Measurements from ENCODE around the gene CCL11. TPM values are rescaled to one million over a fixed set of nuclear protein-coding genes. Genes with fewer than 3 reads are reported as not detected.
A peak's percentile ranks its signal among the peaks of the same experiment; 100 is the strongest.

CCL11 gene
- total RNA-seq, 1 donor from 2014 or later, result 0.28 TPM

- no peak for ATAC-seq
Observed at GRCh38 chr17:34257986-34258326, 27.6 kb upstream of the CCL11 start.

DNA sequence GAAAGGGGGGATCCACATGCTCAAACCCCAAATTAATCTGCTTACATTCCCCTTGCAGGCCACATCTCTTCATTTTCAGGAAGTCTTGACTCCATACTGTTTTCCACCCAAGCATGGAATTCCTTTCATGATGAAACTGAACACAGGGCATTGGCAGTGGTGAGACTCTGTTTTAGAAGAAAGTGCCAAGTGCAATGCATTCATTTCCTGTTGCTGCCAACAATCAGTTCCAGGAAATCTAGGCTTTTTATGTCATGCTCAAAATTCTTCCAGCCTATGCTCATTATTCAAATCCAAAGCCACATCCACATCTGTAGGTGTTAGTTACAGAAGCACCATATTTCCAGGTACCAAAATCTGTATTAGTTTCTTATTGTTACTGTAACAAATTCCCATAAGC, 26.4 kb upstream of the CCL11 start:
- no peak for ATAC-seq

- ATAC-seq, result no peak
Observed at GRCh38 chr17:34260861-34261260, 24.7 kb upstream of the CCL11 start.

GRCh38 chr17:34261568-34262337, 23.8 kb upstream of the CCL11 start:
- no peak for ATAC-seq

- ATAC-seq, result no peak
Observed at GRCh38 chr17:34265711-34266110, 19.8 kb upstream of the CCL11 start.

- ATAC-seq, result no peak
Observed at GRCh38 chr17:34269969-34270368, 15.6 kb upstream of the CCL11 start, which contains the start of gene CCL7. CCL7 (plus strand) TSS chr17:34270221; CDS start chr17:34270291, 70 bp downstream.

- no peak for ATAC-seq
Observed at GRCh38 chr17:34275881-34276280, 9.7 kb upstream of the CCL11 start.

DNA sequence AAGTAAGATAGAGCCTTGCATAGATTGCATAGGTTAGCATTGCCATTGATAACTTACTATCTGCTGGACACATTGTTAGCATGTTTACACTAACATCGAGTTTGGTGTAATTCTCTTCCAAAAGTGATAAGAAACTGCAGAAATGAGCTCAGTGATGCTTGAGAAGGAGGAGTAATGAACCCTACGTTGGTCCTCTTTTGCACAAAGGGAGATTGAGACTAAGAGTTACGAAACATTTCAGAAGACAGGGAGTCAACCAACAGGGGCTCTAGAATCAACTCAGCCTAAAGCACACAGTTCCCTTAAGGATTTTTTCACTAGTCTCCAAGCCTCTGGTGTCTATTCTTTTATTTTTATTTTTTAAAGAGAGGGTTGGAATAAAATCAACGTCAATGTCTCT, 8.7 kb upstream of the CCL11 start:
- ATAC-seq, result no peak

DNA sequence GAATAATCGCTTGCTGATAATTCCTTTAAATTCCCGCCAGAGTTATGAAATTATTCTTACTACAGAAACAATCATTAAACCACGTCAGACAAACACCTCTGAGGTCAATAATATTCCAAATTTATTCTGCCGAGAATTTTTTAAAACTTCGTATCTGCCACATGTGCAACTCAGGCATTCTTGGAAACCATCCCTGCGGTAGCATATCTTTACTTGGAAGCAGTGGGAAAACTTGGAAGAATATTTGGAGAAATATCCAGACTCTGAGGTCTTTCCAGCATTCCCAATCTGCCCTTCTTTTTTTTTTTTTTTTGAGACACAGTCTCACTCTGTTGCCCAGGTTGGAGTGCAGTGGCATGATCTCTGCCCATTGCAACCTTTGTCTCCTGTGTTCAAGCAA, 2.0 kb upstream of the CCL11 start:
- no peak for ATAC-seq

GRCh38 chr17:34287875-34288274, 2.3 kb downstream of the CCL11 start:
- no peak for ATAC-seq

- ATAC-seq, result no peak
Observed at GRCh38 chr17:34290586-34290985, 5.0 kb downstream of the CCL11 start.

DNA sequence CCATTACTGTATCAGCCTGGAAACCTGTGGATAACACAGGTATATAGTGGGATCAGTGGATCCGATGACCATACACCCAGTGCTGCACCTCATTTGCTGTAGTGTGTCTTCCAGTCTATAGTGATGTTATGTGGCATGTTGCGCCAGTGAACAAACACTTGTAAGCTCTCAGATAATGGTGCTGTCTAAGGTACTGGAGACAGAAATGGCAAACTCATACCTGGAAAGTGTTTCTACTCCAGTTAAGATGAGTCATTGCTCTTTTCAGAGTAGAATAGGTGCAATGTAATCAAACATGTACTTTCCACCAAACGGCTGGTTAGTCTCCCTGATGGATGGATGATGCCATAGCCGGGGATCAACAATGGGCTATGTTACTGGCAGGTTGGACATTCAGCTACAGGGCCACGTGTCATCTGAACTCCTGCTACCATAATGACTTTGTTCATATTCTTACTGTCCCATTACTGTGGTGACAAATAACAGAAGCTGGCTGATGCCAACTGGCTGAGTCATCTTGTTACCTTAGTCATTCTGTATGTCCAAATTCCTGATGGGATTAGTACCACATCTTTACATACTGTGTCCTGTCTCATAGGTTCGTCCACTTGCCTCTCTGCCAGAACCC, 6.3 kb downstream of the CCL11 start:
- ATAC-seq, result peak; percentile 60

DNA sequence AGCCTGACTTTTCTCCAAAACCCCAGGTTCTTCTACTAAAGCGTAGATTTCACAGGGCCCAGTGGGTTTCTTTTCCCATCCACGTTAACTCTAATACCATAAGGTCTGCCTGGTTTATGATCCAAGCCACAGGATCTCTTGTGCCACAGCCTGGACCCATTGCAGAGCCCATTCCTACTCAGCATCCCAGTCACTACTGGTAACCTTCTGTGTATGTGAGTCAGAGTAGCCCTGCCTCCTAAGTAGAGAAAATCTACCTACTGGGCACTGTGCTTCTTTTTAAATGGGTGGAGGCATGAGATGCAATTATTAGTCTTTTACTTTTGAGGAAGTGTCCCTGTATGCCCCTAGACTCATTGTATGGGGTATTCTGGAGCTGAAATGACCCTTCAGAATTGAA, 13.5 kb downstream of the CCL11 start:
- peak; percentile 52 for ATAC-seq

GRCh38 chr17:34299956-34300577, 14.5 kb downstream of the CCL11 start:
- ATAC-seq, result peak; percentile 83

DNA sequence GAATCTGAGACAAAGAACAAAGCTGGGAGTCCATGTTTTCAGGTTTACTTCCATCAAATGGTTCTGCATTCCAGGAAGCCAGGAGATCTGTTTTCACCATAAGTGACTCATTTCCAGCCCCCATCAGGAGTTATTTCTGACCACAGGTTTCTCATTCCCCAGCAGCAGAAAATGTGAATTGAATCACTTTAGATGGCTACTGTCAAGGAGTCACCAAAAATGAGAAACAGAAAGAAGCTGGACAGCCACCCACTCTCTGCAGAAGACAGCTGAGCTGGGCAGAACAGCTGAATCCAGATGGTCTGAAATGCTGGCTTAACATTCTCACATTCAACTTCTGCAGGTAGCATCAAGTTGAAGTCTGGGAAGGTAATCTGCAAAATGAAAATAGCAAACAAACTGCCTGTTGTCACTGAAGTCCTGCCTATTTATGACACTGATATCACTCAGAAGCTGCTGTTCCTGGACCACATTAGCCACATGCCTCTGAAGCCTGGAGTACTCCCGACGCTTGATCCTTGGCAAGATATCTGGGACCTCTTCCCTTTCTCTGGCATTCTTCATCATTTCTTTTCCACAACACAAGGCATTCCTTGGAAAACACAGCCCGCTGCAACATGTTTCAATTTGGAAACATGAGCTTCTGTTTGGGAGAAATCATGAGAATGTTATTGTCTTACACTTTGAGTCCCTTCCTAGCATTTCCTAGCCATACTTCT, 15.3 kb downstream of the CCL11 start:
- no peak for ATAC-seq

DNA sequence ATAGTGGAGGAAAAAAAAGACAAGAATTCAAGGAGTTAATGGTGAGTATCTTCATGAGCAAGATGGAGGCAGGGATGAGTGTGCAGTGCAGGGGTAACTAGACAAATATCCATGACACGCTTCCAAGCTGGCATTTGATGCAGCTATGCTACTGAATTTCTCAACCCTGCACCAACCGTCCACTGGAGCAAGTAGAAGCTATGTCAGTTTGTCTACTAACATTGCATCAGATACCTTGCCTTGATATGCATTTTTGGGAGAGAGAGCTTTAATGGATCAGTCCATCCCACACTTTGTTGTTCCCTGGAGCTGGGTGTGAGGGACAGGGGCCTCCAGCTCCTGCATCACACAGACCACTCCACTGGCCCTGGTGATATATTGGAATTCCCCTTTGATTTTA, 16.4 kb downstream of the CCL11 start:
- no peak for ATAC-seq

DNA sequence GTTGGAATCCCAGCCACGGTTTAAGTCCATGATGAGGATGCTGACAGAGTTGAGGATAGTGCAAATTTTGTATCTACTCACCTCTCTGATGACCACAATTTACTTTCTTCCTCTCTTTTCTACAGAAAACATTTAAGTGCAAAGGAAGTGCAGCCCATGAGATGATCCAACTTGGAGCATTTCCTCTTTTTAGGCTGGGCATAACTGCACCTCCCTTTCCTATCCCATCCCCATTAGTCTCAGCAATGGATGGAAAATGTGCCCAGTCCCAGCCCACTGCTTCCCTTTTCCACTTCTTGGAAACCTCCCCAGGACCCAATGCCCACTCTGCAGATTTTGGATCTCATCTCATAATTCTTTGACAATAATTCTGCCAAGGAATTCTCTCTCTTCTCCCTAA, 17.1 kb downstream of the CCL11 start:
- ATAC-seq, result no peak

DNA sequence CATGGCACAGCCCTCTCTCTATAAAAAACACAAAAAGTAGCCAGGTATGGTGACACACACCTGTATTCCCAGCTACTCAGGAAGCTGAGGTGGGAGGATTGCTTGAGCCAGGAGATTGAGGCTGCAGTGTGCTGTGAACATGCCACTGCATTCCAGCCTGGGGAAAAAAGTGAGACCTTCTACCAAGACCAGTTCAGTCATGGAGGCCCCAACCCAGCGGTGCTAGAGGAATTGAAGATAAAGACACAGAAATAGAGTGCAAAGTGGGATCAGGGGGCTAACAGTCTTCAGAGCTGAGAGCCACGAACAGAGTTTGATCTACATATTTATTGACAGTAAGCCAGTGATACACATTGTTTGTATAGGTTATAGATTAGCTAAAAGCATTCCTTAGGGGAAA, 18.1 kb downstream of the CCL11 start:
- no peak for ATAC-seq

GRCh38 chr17:34305061-34305460, 19.5 kb downstream of the CCL11 start:
- no peak for ATAC-seq

DNA sequence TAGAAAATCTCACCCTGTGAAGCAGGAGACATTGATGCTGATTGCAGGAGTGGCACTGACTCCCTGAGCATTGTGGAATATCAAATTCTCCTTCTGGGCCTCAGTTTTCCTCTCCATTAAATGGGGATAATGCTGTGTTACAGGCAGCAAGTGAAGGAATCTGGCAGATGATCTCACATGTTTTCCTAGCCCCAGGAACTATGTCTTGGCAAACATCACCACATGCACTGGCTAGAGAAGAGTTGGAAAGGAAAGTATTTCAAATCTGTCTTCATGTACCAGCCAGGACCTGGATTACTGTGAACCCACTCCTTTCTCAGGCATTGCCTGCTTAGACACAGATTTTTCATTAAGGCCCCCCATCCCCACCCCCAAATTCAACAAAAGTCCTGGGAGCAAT, 20.1 kb downstream of the CCL11 start:
- ATAC-seq, result no peak

GRCh38 chr17:34306466-34306865, 20.9 kb downstream of the CCL11 start:
- ATAC-seq, result peak; percentile 54

DNA sequence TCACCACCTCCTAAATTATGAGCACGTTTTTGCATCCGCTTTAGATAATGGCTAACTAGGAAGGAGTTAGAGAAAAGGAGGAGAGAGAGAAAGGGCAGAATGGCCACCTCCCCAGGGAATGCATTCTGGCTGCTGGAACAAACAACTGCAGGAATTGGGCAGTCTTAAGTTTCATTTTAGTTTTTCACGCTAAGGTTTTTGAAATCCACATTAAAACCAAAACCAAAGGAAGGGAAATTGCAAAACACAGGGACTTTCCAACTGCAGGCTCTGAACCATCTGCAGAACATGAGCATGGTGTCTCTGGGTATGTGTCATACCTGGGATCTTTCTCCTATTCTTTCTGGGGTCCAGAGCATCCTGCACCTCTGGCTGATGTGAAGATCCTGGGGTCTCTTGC, 21.6 kb downstream of the CCL11 start:
- ATAC-seq, result no peak

DNA sequence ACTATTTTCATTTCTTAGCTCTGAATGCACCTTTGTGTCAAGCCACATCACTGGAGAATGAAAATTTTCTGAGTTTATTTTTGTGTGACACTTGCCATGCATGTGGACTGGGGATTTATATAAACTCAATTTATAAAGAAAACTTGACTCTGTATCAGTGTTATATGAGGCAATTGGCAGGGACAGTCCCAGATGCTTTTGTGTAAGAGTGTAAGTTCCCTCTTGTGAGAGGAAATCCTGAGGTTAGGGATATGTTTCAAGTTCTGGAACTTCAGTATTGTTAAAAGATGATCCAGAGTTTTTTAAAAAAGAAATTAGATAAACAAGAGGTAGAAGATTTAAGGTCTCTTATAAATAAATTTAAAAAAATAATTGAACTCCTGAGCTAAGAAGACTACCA, 22.8 kb downstream of the CCL11 start:
- ATAC-seq, result no peak

Data from esophagus mucosa (tissue), 1 donor.